GM12891 (cell line): ENCODE data around the gene RBM33.

Source experiments
- DNase-seq: peaks from one replicate; pipeline ENCODE4 v3.0.0; 2011; ENCODE audit warnings: low spot score; ENCODE audit not compliant: insufficient read length
- FAIRE-seq: peaks from 2 replicates; lab custom pipeline; 2011; peaks lifted over from hg19 to GRCh38; lab: Jason Lieb, UNC
- PAX5 ChIP-seq: IDR thresholded peaks from 2 replicates; pipeline ENCODE4 v1.6.1; 2011; ENCODE audit warnings: low read length, moderate library complexity, mild to moderate bottlenecking; ENCODE audit not compliant: insufficient read depth, severe bottlenecking
- POLR2A ChIP-seq: IDR thresholded peaks from 2 replicates; pipeline ENCODE4 v1.6.1; 2011; ENCODE audit warnings: low read depth, low read length, control low read depth
- POLR2AphosphoS5 ChIP-seq: IDR thresholded peaks from 2 replicates; pipeline ENCODE4 v1.6.1; 2011; ENCODE audit warnings: low read depth, low read length, control low read depth
- POU2F2 ChIP-seq: IDR thresholded peaks from 2 replicates; pipeline ENCODE4 v1.6.1; 2011; ENCODE audit warnings: low read depth, mild to moderate bottlenecking, control low read depth, low read length, moderate library complexity
- SPI1 ChIP-seq: IDR thresholded peaks from 2 replicates; pipeline ENCODE4 v1.6.1; 2011; ENCODE audit warnings: low read depth, low read length, control low read depth
- TAF1 ChIP-seq: IDR thresholded peaks from 2 replicates; pipeline ENCODE4 v1.6.1; 2011; ENCODE audit warnings: low read depth, low read length, control low read depth

Gene RBM33

DNA sequence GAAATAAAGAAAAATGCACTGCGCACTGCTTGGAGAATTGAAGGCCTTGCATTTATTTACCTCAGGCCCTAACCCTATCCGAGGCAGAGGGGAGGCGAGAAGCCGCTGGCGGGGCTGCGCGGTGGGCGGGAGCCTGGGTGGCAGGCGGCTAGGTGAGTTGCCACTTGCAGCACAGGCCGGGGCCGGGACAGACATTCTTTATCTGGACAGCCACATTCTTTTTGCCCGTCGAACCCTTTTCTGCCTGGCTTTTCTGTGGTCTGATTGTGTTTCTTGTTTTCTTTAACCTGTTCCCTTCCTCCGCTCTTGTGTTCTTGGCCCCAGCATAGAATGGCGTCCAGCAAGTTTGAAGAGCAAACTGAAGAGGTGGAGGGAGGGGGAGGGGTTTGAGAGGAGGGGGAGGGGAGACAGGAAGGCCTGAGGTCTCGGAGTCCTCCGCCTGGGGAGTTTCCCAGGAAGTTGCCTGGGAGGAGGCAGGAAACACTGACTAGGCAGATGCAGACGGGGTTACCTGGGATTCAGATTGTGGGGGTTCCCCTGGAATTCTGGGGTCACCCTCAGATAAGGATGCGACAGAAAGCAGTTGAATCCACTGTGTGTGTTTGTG lies 162.7 kb downstream of the RBM33 start:
- FAIRE-seq = no peak
- TF ChIP-seq SPI1 = no peak
- no peak for TF ChIP-seq POLR2AphosphoS5
- TF ChIP-seq PAX5 = no peak
- TF ChIP-seq POU2F2 = no peak
- TF ChIP-seq TAF1 = no peak
- no peak for TF ChIP-seq POLR2A
- DNase-seq = no peak

GRCh38 chr7:155807789-155808548 lies 163.5 kb downstream of the RBM33 start:
- no peak for DNase-seq
- FAIRE-seq = no peak
- TF ChIP-seq POLR2A (no peak), POU2F2 (no peak), POLR2AphosphoS5 (no peak), SPI1 (no peak)

- FAIRE-seq = no peak
- TF ChIP-seq POU2F2 (no peak), TAF1 (no peak), PAX5 (no peak), POLR2A (no peak), POLR2AphosphoS5 (no peak), SPI1 (no peak)
- DNase-seq = no peak
Observed at GRCh38 chr7:155808549-155809331, 164.3 kb downstream of the RBM33 start.

DNA sequence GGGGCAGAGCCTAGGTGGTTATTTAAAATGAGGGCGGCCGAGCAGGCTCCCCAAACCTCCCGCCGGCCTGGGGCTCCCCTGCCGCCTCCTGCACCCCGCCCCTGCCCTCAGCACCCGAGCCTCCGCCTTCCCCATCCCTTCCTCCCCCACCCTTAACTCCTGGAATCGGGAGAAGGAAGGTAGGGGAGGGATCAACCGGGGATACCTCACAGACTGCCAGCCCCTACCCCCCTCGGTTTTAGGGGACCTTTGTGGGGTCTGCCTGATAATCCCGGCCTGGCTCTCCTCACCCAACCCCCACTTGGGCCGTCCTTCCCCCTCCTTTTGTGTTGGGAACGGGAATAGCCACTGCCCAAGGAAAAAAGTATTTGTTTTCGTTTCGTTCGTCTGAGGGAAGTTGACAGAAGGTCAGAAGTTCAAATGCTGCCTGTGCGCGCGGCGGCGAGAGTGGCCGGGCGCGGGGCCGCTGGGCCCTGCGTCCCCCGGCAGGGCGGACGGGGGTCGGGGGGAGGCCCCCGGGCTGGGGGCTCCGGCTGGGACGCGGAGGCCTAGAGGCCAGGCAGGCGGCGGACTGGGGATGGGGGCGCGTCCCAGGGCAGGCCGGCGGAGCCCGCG lies 165.0 kb downstream of the RBM33 start:
- TF ChIP-seq PAX5 (no peak), SPI1 (no peak), TAF1 (no peak), POU2F2 (no peak), POLR2AphosphoS5 (no peak), POLR2A (no peak)
- DNase-seq (no peak), FAIRE-seq (no peak)

DNA sequence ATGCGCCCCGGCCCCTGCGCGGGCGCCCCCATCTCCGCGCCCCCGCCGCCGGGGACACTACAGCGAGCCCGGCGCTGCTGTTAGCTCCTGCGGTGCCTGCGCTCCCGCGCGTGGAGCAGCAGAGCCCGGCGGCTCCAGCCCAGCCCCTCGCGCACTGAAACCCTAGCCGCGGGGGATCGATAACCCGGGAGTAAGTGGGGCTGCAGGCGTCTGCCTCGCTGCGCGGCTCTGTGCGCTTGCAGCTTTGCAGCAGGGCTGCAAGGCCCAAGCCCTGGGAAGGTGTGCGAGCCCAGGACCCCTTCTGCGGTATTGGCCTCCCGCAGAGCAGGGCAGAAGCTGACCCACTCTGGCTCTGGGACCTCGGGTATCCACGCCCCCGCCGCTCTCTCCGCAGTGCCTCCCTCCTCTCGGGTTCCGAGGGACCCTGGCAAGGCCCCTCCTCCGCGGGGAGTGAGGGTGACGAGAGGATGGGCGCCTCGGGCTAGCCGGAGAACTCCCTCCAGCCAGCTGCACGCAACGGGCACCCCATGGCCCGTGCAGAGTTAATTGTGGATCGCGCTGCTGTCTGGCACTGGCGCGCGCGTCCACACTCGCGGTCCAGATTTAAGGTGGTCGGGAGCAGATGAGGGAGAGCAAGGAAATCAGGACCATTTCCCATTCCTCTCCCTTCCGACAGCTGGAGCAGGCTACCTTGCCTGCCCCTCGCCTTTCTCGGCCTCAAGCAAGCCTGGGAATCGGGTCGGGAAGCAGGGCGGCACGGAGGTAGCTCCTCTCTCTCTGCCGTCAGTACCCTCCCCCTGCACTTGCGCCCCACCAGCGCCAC lies 165.7 kb downstream of the RBM33 start:
- TF ChIP-seq POLR2A (no peak), SPI1 (no peak), TAF1 (no peak)
- FAIRE-seq (no peak), DNase-seq (no peak)

DNA sequence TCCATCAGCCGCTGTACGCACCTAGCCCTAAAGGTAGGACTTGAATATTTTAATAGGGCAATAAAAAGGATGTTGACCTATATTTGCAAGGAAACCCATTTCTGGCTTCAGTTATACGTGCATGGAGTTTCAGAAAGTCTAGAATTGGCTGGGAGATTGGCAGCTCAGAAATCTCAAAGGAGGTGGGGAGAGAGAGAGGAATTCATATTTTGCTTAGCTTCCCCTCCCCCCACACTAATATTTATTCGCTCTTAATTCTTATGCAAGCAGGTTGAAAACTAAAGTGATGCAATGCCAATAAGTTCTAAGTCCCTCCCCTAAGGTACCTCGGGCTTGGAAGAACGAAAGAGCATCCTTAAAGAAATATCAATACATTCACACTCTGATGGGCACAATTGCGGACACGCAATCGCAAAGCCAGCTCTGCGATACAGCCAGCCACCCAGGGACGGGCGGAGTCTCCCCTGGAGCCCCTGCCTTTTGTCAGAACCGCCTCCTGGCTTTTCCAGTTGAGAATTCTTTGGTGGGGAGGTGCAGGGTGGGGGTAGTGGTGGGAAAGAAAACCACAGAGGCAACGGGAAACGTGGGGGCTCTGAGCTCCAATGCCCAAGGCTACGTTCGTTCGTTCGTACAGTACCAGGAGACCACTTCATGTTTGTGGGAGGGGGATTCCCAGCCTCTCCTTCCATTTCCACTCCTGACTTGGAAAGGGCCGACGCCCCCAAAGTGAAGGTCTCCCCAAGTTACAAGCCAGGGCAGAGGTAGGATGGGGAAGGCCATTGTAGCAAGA lies 166.5 kb downstream of the RBM33 start:
- FAIRE-seq = no peak
- DNase-seq = no peak
- TF ChIP-seq PAX5 (no peak), POLR2A (no peak), TAF1 (no peak), POU2F2 (no peak), POLR2AphosphoS5 (no peak), SPI1 (no peak)

DNA sequence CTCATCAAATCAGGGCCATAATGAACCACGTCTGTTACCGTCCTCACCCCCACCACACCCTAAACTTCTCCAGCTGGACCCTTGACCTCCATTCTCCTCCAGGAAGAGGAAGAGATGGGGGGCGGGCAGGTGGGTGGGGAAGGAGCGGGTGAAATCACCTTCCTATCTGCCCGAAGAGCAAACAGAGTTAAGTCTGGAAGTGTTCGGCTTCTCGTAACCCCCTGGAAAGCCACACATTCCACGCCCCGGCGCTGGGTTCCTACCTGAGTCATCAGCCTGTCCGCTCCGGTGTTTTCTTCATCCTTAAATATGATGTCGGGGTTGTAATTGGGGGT lies 167.1 kb downstream of the RBM33 start:
- TF ChIP-seq POLR2AphosphoS5 (no peak), POLR2A (no peak), PAX5 (no peak), POU2F2 (no peak), SPI1 (no peak), TAF1 (no peak)
- no peak for FAIRE-seq
- no peak for DNase-seq

GRCh38 chr7:155811895-155812761 lies 167.7 kb downstream of the RBM33 start, which contains the start of gene SHH:
Gene SHH (minus strand): TSS chr7:155812463. CDS start chr7:155812122, 341 bp downstream.
- FAIRE-seq (peak; percentile 5), DNase-seq (no peak)
- no peak for TF ChIP-seq PAX5
